ENCODE measurements around the gene CHD1.

DNA sequence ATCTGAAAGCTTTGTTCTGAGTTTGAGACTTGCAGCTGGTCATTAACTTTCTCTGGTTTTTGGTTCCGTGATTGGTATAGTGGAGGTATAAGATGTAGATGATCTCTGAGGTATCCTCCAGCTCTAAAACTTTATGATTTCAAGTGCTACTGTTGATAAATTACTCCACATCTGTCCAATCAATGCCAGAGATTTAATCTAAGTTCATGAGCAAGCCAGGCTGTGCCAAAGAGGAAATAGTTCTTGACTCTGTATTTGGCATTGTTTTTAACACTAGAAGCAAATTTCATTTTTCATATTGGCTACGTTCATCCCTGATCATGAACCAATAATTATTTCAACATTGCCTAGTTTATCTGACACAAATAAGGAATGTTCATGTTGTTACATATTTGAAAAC is 28.5 kb upstream of the CHD1 start:
- TF ChIP-seq, protein P1, sequence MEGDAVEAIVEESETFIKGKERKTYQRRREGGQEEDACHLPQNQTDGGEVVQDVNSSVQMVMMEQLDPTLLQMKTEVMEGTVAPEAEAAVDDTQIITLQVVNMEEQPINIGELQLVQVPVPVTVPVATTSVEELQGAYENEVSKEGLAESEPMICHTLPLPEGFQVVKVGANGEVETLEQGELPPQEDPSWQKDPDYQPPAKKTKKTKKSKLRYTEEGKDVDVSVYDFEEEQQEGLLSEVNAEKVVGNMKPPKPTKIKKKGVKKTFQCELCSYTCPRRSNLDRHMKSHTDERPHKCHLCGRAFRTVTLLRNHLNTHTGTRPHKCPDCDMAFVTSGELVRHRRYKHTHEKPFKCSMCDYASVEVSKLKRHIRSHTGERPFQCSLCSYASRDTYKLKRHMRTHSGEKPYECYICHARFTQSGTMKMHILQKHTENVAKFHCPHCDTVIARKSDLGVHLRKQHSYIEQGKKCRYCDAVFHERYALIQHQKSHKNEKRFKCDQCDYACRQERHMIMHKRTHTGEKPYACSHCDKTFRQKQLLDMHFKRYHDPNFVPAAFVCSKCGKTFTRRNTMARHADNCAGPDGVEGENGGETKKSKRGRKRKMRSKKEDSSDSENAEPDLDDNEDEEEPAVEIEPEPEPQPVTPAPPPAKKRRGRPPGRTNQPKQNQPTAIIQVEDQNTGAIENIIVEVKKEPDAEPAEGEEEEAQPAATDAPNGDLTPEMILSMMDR (IDR thresholded peaks at IDR 0.05): no peak
- TF ChIP-seq POLR2AphosphoS5 (IDR thresholded peaks at IDR 0.05): no peak

Data from breast epithelium (tissue), 3 donors.